Fibroblast of skin of back (primary cell): ENCODE data around the gene SCUBE1.
"Not testable (repeated sequence)": the region's sequence is repeated elsewhere in the genome, so short reads cannot be mapped to it uniquely, and the experiment has no call there.

Experiments
- DNase-seq: peaks from one replicate; pipeline ENCODE4 v3.0.0-alpha.2; 2013

SCUBE1 gene

DNA sequence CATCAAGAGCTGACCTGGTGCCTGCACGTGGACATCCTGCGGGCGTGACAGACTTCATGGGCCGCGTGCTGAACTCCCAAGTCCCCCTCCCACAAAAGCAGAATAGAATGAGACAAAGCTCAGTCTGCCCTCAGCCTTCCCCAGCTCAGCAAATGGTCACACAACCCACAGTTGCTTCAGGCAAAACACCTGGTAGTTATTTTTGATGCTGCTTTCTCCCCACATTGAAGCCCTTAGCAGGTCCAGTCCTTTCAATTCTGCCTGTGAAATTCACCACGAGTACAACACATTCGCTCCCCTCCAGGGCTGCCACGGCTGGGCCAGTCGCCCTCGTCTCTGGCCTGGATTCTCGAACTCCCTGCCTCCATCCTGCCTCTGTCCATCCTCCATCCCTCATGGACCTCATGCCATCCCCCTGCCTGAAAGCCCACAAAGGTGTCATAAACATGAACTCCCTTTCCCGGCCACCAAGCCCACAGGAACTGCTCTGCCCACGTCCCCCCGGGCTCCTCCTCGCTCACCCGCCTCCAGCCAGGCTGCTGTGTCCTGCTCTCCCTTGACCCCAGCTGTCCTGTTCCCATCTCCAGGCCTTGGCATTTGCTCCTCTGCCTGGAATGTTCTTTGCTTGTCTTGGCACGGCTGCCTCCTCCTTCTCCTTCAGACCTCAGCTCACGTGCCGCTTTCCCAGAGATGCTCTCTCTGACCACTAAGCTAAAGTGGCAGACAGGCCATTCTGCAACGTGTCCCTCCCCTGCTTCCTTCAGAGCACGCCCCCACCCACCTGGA, 42.1 kb downstream of the SCUBE1 start:
- DNase-seq: no peak

DNA sequence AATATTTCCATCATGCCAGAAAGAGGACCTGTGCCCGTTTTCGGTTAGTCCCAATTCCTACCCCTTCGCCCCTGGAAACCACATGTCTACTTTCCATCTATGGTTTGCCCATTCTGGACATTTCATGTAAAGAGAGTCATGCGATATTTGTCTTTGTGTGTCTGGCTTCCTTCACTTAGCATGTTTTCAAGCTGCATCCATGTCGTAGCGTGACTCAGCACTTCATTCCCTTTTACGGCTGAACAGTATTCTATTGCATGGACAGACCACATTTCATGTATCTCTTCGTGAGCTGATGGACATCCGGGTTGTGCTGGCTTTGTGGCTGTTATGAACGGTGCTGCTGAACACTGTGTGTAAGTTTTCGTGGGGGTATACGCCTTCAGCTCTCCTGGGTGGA, 43.4 kb downstream of the SCUBE1 start:
- DNase-seq: no peak

DNA sequence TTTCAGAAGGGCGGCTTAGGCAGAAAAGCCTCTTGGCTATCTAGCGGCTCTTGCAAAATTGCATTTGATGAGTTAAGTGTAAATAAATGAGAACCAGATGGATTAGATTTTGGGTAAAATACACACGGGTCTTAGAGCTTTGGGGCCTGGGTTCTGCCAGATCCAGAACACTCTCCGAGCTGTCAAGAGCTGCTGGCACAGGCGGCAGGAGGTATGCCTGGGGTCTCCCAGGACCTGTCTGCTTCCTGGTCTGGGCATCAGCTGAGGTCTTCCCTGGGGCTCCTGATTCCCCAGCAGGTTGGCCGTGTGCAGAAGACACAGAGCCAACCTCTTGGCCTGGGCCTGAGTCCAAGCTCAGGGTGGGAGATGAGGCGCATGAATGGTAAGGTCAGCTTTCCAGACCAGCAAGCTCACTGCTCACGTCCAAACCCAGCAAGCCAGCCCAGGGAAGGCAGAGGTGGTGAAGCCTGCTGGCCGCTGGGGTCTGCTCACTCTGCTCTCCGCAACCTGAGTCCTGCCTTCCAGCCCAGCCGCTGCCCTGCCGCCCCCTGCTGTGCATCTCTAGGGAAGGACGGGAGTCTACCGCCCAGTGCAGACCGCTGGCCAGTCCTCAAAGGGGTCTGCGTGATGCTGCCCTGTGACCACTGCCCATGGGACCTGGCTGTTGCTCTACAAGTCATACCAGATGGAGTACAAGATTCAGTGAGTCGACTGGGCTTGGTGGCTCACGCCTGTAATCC, 44.9 kb downstream of the SCUBE1 start:
- DNase-seq: no peak

DNA sequence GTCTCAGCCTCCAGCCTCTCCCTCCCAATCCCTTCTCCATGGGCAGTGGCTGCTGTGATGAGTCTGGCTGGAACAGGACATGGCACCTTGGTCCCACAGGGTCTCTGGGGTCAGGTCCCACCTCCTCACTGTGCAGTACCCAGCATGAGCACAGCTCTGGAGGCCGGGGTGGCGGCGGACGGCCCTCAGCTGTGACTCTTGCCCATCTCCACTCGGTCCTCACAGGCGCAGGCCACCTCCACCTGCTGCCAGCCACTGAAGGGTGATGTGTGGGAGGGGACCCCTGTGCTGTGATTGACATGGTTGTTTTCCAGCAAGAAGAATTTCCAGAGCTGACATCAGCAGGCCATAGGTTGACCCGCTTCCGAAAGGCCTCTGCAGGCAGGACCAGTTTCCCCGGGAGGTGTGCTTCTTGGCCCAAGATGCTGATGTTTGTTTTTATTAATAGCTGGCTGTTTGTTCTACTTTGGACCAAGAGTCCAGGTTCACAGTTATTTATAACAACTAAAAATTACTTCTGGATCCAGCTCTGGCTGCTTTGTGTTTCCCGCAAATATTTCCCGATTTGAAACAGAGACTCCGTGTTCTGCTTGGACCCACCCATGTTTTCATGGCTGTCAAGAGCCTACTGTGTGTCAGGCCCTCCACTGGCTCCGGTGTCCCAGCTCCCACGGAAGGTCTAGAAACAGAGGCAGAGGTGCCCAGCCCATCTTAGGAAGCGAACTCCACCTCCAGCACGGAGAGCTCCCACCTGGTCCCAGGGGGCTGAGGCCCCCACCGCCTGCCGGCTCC, 45.7 kb downstream of the SCUBE1 start:
- DNase-seq: no peak

DNA sequence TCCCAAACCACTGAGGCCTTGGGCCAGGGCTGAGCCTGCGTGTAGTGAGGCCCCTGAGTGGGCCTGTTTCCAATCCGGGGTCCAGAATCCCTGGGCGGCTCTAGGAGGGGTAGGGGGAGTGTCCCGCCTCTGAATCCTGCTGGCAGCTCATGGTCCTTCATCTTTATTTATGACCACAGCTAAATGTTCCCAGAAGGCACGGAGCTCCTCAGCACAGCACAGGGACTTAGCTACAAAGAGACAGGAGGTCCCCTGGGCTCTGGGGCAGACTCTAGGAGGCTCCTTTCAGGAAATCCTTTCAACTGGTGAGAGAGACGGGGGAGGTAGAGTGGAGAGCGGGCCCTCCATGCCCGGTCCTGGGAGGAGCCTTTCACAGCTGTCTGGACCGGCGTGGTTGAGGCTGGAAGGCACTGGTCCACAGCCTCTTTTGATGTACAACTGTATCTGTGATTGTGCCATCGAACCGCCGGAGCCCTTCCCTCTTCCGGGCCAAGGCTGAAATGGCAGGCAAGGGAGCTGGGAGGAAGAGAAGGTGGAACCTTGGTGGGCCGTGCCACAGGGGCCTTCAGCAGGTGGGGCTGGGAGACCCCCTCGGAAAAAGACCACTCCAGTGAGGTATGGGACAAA, 46.8 kb downstream of the SCUBE1 start:
- no peak for DNase-seq

DNA sequence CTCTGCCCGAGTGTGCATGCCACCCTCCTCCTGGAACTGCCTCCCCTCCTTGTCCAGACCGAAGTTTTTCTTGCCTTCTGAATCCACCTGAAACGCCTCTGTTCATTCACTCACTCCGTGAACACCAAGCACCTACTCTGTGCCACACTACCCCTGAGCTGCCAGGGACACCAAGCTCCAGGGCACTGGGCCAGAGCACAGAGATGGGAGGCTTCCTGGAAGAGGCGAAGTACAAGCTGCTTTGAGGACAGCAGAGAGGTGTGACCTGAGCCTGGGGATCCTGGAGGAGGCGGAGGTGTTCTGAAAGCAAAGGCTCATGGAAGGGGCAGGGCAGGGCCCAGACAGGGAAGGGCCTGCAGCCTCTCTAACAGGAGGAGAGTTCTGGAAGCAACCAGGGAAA, 47.5 kb downstream of the SCUBE1 start:
- DNase-seq: no peak

DNA sequence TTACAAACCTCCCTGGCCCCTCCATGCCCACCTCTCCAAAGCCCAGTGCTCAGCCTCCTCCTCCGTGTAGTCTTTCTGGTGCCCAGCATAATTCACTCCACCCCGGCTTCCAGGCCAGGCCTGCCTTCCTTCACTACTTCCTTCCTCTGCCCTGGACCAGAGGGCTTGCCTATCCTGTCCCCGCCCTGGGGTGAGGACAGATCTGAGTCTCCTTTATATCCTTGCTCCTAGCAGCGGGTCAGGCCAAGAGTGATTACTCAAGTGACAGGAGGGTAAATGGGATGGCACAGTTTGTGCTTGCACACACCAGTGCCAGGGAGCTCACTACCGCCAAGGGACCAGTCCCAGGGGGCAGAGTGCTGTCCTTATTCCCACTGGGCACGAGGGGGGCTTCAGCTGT, 48.0 kb downstream of the SCUBE1 start:
- no peak for DNase-seq

DNA sequence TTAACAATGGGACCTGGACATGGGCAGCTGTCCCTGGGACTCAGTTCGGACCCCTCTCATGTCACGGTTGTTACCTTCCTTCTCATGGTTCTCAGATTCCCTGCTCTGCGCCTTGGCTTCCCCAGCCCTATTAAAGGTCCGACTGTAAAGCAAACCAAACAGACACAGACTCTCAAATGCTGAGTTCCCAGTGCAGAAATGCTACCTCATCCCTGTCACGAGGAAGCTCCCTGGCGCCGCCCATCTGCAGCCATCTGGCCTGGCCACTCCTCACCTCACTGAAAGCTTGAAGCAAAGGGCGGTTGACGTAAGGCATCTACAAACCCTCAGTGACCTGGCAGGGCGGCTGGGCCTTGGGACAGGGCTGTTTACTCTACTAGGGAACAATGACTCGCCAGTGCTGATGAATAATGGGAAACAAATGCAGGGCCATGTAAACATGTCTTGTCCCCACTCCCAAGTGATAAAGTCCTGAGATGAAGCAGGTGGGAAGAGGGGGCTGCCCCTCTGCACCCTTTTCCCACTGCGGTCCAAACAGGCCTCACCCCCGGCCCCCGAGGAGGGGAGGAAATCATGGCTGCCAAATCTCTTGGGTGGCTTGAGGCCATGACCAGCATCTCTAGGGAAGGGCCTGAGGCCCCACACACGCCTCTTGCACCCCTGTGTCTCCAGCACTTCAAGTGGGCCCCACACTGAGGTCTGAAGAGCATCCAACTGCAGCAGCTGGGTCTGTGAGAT, 49.3 kb downstream of the SCUBE1 start:
- no peak for DNase-seq

DNA sequence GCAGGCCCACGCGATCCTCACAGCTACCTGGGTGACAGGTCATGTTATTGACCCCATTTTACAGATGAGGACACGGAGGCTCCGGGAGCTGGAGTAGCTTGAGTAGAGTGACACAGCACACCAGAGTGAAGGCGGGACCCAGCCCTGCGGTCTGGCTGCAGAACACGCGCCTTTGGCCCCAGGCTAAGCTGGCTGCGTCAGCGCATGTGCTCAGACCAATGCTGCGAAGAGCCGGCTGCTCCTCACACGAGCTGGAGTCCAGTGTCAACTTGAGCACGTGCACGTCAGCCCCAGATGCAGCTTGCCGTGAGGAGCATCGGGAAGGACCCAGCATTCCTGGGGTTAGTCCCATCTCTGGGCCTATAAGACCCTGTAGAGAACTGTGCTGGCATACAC, 49.9 kb downstream of the SCUBE1 start:
- DNase-seq: no peak

DNA sequence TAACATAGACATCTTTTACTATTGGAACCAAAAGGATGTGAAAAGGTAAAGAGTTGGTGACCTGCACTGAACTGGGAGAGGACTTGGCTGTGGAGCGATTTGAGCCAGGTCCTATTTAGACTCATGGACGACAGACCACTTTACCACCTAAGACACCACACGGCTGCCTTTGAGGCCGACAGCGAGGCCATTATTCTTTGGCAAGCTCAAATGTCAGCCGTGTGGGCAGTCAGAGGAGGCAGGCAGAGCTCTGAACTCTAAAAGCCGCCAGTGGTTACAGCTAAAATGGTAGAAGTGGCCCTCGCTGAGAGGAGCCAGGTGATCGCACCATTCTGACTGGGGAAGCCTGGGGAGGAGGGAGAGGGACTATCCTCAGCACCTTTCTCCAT, 50.5 kb downstream of the SCUBE1 start:
- DNase-seq: no peak

DNA sequence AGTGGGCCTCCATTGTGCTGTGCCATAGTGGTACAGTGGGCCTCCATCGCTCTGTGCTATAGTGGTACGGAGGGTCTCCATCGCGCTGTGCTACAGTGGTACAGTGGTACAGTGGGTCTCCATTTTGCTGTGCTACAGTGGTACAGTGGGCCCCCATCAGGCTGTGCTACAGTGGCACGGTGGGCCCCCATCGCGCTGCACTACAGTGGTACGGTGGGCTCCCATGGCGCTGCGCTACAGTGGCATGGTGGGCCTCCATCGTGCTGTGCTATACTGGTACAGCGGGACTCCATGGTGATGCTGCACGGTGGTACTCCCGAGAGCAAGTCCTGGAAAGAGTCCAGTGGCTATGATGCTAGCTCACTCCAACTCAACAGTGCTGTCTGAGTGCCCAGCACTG, 51.8 kb downstream of the SCUBE1 start:
- DNase-seq: no peak

DNA sequence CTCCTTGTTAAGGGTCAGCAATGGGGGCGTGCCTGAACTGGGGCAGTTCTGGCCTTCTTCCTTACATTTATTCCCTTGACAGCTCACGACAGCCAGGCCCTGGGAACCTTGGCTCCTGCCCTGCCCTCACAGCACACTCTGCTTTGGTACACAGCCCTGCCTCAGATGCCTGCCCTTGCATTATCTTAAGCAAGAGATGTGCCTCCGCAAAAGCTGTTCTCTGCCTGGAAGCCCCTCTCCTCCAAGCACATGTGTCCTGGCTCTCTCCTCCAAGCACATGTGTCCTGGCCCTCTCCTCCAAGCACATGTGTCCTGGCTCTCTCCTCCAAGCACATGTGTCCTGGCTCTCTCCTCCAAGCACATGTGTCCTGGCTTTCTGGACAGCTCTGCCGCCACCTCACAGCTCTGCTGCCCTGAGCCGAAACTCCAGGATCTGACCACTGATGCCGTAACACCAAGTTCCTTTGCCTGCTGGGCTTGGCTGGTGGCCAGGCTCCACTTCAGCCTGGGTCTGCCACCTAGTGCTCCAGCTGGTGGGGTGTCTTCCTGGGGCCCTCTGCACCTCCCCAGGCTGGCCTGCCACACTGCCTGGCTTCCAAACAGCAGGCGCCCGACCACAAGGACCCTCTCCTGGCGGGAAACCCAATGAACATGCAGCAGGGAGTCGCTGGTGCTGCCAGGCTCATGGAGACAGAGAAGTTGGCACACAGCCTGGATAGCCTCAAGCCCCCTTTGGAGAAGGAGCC, 53.0 kb downstream of the SCUBE1 start:
- DNase-seq: peak; percentile 11

DNA sequence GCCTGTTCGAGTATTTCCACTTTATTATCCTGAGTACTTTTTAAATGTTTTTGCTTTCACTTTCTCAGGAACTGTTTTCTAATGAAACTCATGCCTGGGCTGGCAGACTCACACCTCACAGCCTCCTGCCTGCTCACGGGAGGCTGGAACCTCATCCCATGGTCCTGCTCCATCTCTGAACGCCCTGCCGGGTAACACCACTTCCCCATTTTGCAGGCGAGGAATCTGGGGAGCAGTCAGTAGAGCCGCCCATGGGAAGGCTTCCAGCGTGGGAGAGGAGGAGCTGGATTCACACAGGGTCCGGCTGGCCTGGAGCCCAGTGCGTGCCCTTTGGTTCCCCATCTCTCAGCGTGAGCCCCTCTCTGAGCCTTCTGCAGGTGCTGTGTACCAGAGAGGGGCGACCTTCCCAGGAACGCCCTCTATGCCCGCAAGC, 53.6 kb downstream of the SCUBE1 start:
- no peak for DNase-seq

DNA sequence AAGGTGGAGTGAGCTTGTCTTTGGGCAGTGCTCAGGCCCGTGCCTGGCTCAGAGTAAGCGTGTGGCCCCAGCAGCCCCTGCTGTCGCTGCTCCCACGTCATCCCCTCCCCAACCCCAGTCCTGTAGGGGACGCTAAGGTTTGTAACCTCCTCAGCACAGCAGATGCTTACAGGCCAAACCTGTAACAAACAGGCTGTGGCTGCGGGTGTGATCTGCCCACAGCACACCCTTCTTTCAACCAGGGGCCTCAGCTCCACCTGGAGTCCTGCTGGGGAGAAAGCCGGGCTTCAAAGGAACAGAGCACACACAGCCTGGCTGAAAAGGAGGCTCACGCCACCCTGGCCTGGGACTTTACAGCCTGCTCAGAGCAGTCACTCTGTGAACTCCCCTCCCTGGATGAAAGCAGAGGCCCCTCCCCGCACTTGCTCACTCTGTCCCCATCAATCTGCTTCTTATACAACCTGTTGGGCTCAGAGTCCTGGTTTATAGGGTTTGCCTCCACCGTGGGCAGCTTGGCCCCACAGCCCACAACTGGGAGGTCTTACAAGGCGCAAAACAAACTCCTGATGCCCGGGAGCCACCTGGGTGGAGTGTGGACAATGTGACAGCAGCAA, 54.3 kb downstream of the SCUBE1 start:
- DNase-seq: no peak

DNA sequence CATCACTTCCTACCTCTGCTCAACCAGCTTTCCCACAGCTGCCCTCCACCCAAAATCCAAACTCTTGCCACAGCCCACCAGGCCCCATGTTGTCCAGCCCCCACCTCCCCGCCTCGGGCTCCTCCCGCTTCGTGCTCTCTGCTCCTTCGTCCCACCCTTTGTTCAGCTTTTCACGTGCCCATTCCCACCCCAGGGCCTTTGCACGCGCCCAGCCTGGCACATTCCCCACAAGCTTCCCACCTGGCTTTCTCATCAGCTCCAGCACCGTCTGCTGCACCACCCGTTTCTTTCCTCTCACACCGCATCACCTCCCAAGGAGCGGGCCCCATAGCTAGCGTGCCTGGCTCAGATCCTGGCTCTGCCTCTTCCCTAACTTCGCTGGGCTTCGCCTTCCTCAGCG, 54.8 kb downstream of the SCUBE1 start:
- DNase-seq: no peak

DNA sequence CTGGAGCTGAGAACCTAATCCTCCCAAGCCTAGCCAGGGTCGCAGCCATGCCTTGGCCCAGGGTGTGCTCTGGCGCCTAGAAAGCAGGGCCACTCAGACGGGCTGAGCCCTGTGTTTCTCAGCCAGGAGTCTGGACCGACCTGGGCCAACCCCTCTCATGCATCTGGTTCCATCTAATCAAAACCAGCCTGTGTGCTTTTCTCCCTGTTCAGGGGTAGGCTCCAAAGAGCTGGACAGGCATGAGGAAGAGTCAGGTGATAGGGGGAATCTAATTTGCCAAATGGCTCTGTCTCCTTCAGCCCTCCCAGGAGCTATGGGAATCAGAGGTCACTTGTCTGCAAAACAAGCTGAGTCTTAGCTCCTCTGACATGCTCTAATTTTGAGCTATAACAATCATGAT, 55.7 kb downstream of the SCUBE1 start:
- no peak for DNase-seq

DNA sequence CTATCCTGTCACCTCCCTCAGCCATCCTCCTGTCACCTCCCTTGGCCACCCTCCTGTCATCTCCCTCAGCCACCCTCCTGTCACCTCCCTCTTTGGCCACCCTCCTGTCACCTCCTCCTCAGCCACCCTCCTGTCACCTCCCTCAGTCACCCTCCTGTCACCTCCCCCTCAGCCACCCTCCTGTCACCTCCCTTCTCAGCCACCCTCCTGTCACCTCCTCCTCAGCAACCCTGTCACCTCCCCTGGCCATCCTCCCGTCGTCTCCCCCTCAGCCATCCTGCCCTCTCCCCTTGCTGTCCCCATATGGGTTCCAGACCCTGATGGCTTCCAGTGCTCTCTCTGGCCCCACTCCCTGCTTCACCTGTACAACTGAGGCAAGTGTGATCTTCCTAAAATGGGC, 61.8 kb downstream of the SCUBE1 start:
- no peak for DNase-seq

DNA sequence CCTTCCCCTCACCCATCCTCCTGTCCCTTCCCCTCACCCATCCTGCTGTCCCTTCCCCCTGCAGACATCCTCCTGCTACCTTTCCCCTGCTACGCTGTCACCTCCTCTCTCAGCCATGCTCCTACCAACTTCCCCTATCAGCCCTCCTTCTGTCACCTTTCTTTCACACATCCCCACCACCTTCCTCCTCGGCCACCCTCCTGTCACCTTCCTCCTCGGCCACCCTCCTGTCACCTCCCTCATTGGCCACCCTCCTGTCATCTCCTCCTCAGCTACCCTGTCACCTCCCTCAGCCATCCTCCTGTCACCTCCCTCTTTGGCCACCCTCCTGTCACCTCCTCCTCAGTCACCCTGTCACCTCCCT, 62.7 kb downstream of the SCUBE1 start:
- not testable (repeated sequence) for DNase-seq

DNA sequence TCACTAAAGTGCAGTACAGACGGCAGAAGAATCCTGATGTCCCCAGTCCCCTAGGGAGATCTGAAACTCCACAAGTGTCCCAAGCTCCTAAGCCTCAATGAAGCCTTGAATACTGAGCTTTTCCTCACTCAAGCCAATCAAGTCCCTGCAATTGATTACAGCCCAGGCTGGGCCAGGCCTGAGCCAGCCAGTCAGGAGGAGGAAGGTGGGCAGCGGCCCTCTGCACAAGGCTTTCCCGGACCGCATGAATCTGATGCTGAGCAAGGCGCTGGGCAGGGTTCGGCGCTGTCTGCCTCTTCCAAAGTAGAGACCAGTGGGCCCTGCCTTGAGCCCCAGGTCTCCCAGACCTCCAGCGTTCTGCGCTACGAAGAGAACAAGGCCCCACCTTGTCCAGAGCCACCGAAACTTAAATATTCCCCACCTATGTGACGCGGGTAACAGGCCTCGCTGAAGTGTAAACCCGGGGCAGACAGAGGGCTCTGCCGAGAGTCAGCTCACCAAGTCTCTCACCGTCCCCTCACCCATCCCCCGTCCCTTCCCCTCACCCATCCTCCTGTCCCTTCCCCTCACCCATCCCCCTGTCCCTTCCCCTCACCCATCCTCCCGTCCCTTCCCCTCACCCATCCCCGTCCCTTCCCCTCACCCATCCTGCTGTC, 63.2 kb downstream of the SCUBE1 start:
- no peak for DNase-seq

DNA sequence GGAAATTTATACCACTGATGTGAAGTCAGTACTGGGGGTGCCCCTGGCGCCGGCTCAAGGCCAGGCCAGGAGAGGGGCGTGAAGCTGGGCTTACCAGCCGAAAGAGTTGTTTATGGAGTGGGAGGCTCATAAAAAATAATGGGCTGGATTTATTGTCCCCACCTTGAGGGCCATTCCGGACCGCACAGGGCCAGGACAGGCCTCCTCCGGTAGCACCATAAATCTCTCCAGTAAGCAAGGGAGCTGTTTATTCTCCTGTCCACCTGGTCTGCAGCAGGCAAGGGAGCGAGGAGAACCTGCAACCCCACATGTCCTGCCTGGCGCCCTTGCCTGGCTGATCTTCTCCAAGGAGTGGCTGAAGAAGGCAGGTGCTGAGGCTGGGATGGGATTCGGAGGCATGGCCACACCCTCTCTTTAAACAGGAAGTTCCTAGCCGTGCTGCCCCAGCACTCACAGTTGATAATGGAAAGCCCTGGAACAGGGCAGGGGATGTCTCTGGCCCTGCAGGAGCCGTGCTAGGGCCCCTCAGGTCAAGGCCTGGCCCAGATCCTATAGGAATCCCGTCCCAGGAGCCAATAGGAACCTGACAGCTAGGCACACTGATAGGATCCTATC, 65.1 kb downstream of the SCUBE1 start:
- DNase-seq: no peak
